BLaER1 (cell line): ENCODE data around the gene RACK1.

Source experiments
- H3K27ac ChIP-seq: shearing (Covaris generic); formaldehyde crosslinking; 2 replicates; pipeline ENCODE4 v1.8.1; 2022
- H3K27me3 ChIP-seq: shearing (Covaris generic); formaldehyde crosslinking; 2 replicates; pipeline ENCODE4 v1.8.1; 2022
- H3K36me3 ChIP-seq: shearing (Covaris generic); formaldehyde crosslinking; 2 replicates; pipeline ENCODE4 v1.8.1; 2022
- H3K4me1 ChIP-seq: shearing (Covaris generic); formaldehyde crosslinking; 2 replicates; pipeline ENCODE4 v1.8.1; 2022
- H3K4me2 ChIP-seq: shearing (Covaris generic); formaldehyde crosslinking; 2 replicates; pipeline ENCODE4 v1.8.1; 2022
- H3K4me3 ChIP-seq: shearing (Covaris generic); formaldehyde crosslinking; 2 replicates; pipeline ENCODE4 v1.8.1; 2022
- H3K9ac ChIP-seq: shearing (Covaris generic); formaldehyde crosslinking; 2 replicates; pipeline ENCODE4 v1.8.1; 2022
- H3K9me3 ChIP-seq: shearing (Covaris generic); formaldehyde crosslinking; 2 replicates; pipeline ENCODE4 v1.8.1; 2022
- H4K20me1 ChIP-seq: shearing (Covaris generic); formaldehyde crosslinking; 2 replicates; pipeline ENCODE4 v1.8.1; 2022
- Cebpa-rat ChIP-seq: shearing (Covaris generic); IDR thresholded peaks from 2 replicates; pipeline ENCODE4 v1.8.1; 2022

The RACK1 gene

DNA sequence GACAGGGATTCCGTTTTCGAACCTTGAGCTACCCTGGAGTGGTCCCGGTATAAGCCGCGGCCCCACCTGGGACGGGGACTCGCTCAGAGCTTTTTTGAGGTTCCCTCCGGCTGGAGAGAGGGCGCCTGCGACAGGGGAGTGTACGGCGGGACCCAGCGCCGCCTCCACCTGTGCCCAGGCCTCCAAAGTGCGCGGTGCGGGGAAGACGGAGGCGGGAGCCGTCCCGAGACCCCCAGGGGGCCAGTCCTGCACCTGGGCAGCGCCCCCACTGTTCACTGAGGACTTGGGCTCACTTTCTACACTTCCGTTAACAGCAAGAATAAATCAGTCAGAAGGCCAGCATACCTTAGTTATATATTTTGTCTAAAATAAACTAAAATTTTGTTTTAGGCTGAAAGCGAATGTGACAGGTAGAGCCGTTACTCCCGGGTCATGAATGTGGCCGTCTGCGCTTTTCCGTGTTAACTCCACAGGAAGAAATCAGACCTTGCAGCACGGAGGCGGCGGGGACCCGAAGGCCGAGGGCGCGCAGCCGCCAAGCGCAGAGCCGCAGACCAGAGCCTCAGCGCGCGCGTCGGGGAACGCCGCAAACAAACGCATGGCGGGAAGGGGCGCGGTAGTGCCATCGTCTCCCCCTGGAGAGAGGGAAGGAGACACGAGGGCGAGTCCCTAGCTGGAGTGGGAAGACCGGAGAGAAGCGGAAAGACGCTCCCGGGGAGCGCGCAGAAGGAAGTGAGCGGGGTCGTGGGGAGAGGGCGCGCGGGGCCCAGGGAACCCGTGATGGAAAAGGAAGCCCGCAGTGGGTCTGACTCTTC is 52.8 kb downstream of the RACK1 start:
- Histone ChIP-seq H3K4me1 (peaks cover 31% of the 10 kb centered on the region), H3K4me3 (peak overlapping the region; percentile 87), H3K36me3 (peaks cover 13% of the 10 kb centered on the region; the same call in 1 of the 2 replicates), H3K9me3 (no peaks in the 10 kb centered on the region), H3K4me2 (peak overlapping the region; percentile 97), H3K27ac (peak overlapping the region; percentile 89), H3K27me3 (no peaks in the 10 kb centered on the region), H3K9ac (peak overlapping the region; percentile 88), H4K20me1 (no peaks in the 10 kb centered on the region)
- TF ChIP-seq Cebpa-rat, result no peak

GRCh38 chr5:181189962-181190710 is 53.6 kb downstream of the RACK1 start:
- Histone ChIP-seq H3K27ac (peak overlapping the region; percentile 89), H3K27me3 (no peaks in the 10 kb centered on the region), H3K4me2 (peak overlapping the region; percentile 97), H3K4me1 (peaks cover 39% of the 10 kb centered on the region), H3K9me3 (no peaks in the 10 kb centered on the region), H3K9ac (peak overlapping the region; percentile 88), H3K4me3 (peak overlapping the region; percentile 87), H3K36me3 (peaks cover 10% of the 10 kb centered on the region; the same call in 1 of the 2 replicates), H4K20me1 (no peaks in the 10 kb centered on the region)
- no peak for TF ChIP-seq Cebpa-rat

- Histone ChIP-seq H3K9ac (peak overlapping the region; percentile 88), H3K27me3 (no peaks in the 10 kb centered on the region), H3K4me1 (peaks cover 44% of the 10 kb centered on the region), H3K9me3 (no peaks in the 10 kb centered on the region), H3K27ac (peak overlapping the region; percentile 89), H3K4me2 (peak overlapping the region; percentile 97), H3K4me3 (peak overlapping the region; percentile 87), H3K36me3 (0 out of 2 replicates have a peak, but pooled peaks cover 3% of the 10 kb centered on the region), H4K20me1 (no peaks in the 10 kb centered on the region)
- no peak for TF ChIP-seq Cebpa-rat
Observed at GRCh38 chr5:181189363-181189961, 54.2 kb downstream of the RACK1 start.

GRCh38 chr5:181188700-181189362 is 54.9 kb downstream of the RACK1 start:
- Histone ChIP-seq H3K9me3 (no peaks in the 10 kb centered on the region), H3K27me3 (no peaks in the 10 kb centered on the region), H3K4me2 (peak overlapping the region; percentile 97), H4K20me1 (no peaks in the 10 kb centered on the region), H3K4me1 (peaks cover 42% of the 10 kb centered on the region), H3K36me3 (no peaks in the 10 kb centered on the region), H3K9ac (peak overlapping the region; percentile 88), H3K4me3 (peak overlapping the region; percentile 87), H3K27ac (peak overlapping the region; percentile 89)
- TF ChIP-seq Cebpa-rat, result no peak

GRCh38 chr5:181187500-181188213 is 56.0 kb downstream of the RACK1 start:
- H3K4me3 ChIP-seq, result peak overlapping the region; percentile 87
- no peak overlapping the region for H3K27ac ChIP-seq
- H3K4me1 ChIP-seq, result peaks cover 36% of the 10 kb centered on the region
- no peaks in the 10 kb centered on the region for H3K27me3 ChIP-seq
- no peaks in the 10 kb centered on the region for H4K20me1 ChIP-seq
- H3K36me3 ChIP-seq, result no peaks in the 10 kb centered on the region
- no peak for TF ChIP-seq Cebpa-rat
- no peaks in the 10 kb centered on the region for H3K9me3 ChIP-seq
- no peak overlapping the region for H3K9ac ChIP-seq
- peak overlapping the region; percentile 97 for H3K4me2 ChIP-seq

DNA sequence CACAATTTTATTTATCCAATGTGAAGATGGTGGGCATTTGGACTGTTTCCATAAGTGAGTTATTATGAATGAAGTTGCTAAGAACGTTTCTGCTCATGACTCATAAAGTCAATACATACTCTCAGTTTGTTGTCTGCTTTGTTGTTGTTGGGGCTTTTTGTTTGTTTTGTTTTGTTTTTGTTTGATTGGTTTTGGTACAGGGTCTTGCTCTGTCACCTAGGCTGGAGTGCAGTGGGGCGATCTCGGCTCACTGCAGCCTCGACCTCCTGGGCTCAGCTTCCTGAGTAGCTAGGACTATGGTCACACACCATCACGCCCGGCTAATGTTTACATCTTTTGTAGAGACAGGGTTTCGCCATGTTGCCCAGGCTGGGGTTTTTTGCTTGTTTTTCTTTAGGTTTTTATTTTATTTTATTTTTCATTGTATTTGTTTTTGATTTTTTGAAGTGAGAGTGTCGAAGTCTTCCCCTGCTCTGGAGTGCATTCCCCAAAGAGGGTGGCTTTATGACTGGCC is 56.7 kb downstream of the RACK1 start:
- Histone ChIP-seq H4K20me1 (no peaks in the 10 kb centered on the region), H3K4me1 (peaks cover 36% of the 10 kb centered on the region), H3K36me3 (no peaks in the 10 kb centered on the region), H3K9ac (no peak overlapping the region), H3K27ac (no peak overlapping the region), H3K4me2 (peak overlapping the region; percentile 97), H3K27me3 (no peaks in the 10 kb centered on the region), H3K9me3 (no peaks in the 10 kb centered on the region), H3K4me3 (no peak overlapping the region)
- TF ChIP-seq Cebpa-rat, result no peak
